Activated CD4-positive, CD25-positive, alpha-beta regulatory T cell treated with anti-CD3 and anti-CD28 coated beads, Interleukin-2, amount 50 U/mL, for 72 hours (primary cell): ENCODE data around the gene KIAA0513.
A peak's percentile ranks its signal among the peaks of the same experiment; 100 is the strongest.
"Not testable (repeated sequence)": the region's sequence is repeated elsewhere in the genome, so short reads cannot be mapped to it uniquely, and the experiment has no call there.

Experiments
- DNase-seq: peaks from one replicate; pipeline ENCODE4 v3.0.0; 2021

Gene KIAA0513

GRCh38 chr16:85052536-85052935 is 24.9 kb downstream of the KIAA0513 start:
- DNase-seq = no peak

GRCh38 chr16:85054321-85054720 is 26.7 kb downstream of the KIAA0513 start:
- not testable (repeated sequence) for DNase-seq

GRCh38 chr16:85054948-85055492 is 27.4 kb downstream of the KIAA0513 start:
- DNase-seq = no peak

- peak; percentile 45 for DNase-seq
Observed at GRCh38 chr16:85055493-85056210, 28.1 kb downstream of the KIAA0513 start.

GRCh38 chr16:85056211-85056748 is 28.7 kb downstream of the KIAA0513 start:
- no peak for DNase-seq

GRCh38 chr16:85057212-85057889 is 29.8 kb downstream of the KIAA0513 start:
- DNase-seq = no peak

GRCh38 chr16:85057948-85058347 is 30.4 kb downstream of the KIAA0513 start:
- DNase-seq = no peak

GRCh38 chr16:85058909-85059308 is 31.3 kb downstream of the KIAA0513 start:
- DNase-seq = no peak

- DNase-seq = no peak
Observed at GRCh38 chr16:85061566-85061965, 34.0 kb downstream of the KIAA0513 start.

GRCh38 chr16:85062323-85062722 is 34.7 kb downstream of the KIAA0513 start:
- no peak for DNase-seq

GRCh38 chr16:85062845-85063244 is 35.2 kb downstream of the KIAA0513 start:
- no peak for DNase-seq

GRCh38 chr16:85064186-85064585 is 36.6 kb downstream of the KIAA0513 start:
- no peak for DNase-seq

GRCh38 chr16:85065099-85065498 is 37.5 kb downstream of the KIAA0513 start:
- no peak for DNase-seq

- no peak for DNase-seq
Observed at GRCh38 chr16:85066346-85066885, 38.8 kb downstream of the KIAA0513 start.

- no peak for DNase-seq
Observed at GRCh38 chr16:85067024-85067423, 39.4 kb downstream of the KIAA0513 start.

GRCh38 chr16:85067426-85067825 is 39.8 kb downstream of the KIAA0513 start:
- no peak for DNase-seq

GRCh38 chr16:85068746-85069145 is 41.2 kb downstream of the KIAA0513 start:
- no peak for DNase-seq

GRCh38 chr16:85069171-85069570 is 41.6 kb downstream of the KIAA0513 start:
- no peak for DNase-seq

GRCh38 chr16:85072076-85072860 is 44.7 kb downstream of the KIAA0513 start:
- DNase-seq = no peak

GRCh38 chr16:85072947-85073346 is 45.4 kb downstream of the KIAA0513 start:
- no peak for DNase-seq

GRCh38 chr16:85074225-85074914 is 46.8 kb downstream of the KIAA0513 start:
- DNase-seq = no peak

- no peak for DNase-seq
Observed at GRCh38 chr16:85075236-85075924, 47.8 kb downstream of the KIAA0513 start.
